Heart left ventricle (tissue), 16 donors: ENCODE measurements around the gene PSMD11. TPM values are rescaled to one million over a fixed set of nuclear protein-coding genes. Genes with fewer than 3 reads are reported as not detected.

ENCODE experiments used
- ATAC-seq, 4 donors: fragments of 200-7000 bp; cut with Tn5 transposase; one replicate each; pipeline ENCODE4 v1.9.1; 2020 to 2022; ENCODE audit warnings: moderate library complexity in 4 of 4, mild to moderate bottlenecking in 3 of 4, moderate number of reproducible peaks in 1 of 4
- DNase-seq, 5 donors: peaks; one replicate each; pipeline ENCODE4 v3.0.0-alpha.2; 2020
- H3K27ac ChIP-seq, 12 donors: fragments of 200-600 bp; sonication (generic) in 4 of 12; one replicate each; pipeline versions ENCODE4 v1.5.0 to v1.8.0; 2016 to 2022; ENCODE audit warnings: mild to moderate bottlenecking in 2 of 12
- H3K27me3 ChIP-seq, 9 donors: fragments of 200-600 bp; sonication (generic) in 2 of 9; one replicate each; pipeline versions ENCODE4 v1.5.1 to v1.8.0; 2016 to 2022; ENCODE audit warnings: mild to moderate bottlenecking in 3 of 9
- H3K36me3 ChIP-seq, 9 donors: fragments of 200-600 bp; sonication (generic) in 2 of 9; one replicate each; pipeline versions ENCODE4 v1.5.0 to v1.8.0; 2018 to 2022; ENCODE audit warnings: mild to moderate bottlenecking in 2 of 9
- H3K4me1 ChIP-seq, 12 donors: fragments of 200-600 bp; sonication (generic) in 4 of 12; one replicate each; pipeline versions ENCODE4 v1.5.0 to v1.8.0; 2016 to 2022; ENCODE audit warnings: mild to moderate bottlenecking in 3 of 12
- H3K4me3 ChIP-seq, 12 donors: fragments of 200-600 bp; sonication (generic) in 4 of 12; one replicate each; pipeline versions ENCODE4 v1.5.0 to v1.8.0; 2017 to 2022; ENCODE audit warnings: mild to moderate bottlenecking in 9 of 12, moderate library complexity in 4 of 12
- H3K9me3 ChIP-seq, 12 donors: fragments of 200-600 bp; sonication (generic) in 4 of 12; one replicate each; pipeline versions ENCODE4 v1.5.0 to v1.8.0; 2016 to 2022; ENCODE audit warnings: mild to moderate bottlenecking in 1 of 12
- CTCF ChIP-seq, 12 donors: fragments of 200-600 bp; sonication (generic) in 4 of 12; IDR thresholded peaks; one replicate each; pipeline versions ENCODE4 v1.5.0 to v1.8.0; 2018 to 2022; ENCODE audit warnings: antibody characterized with exemption in 12 of 12, mild to moderate bottlenecking in 5 of 12
- POLR2A ChIP-seq, 2 donors: fragments of 450-650 bp; IDR thresholded peaks; one replicate each; pipeline ENCODE4 v1.6.1; 2017; ENCODE audit warnings: antibody characterized with exemption in 2 of 2, mild to moderate bottlenecking in 2 of 2, moderate library complexity in 2 of 2
- WGBS, 4 donors: extraction: QIAGEN DNeasy Blood & Tissue Kit in 2 of 4; methylation state at CpG; one replicate each; pipeline versions ENCODE4 v1.1.5 to v1.1.7; 2013 to 2018; 5-methylcytosine and 5-hydroxymethylcytosine counted together
- intact Hi-C, 10 donors: fragments of 100-400 bp; cut with DNase I; formaldehyde crosslinking; loops; one replicate each; pipeline versions ENCODE4 v1.11.1 to v1.14.2; 2022
- polyA plus RNA-seq, 2 donors: library from polyadenylated mRNA; stranded (reverse); fragments of 200-250 nt; gene quantifications; one replicate each; pipeline ENCODE4 v1.2.3, GENCODE V29; 2013
- total RNA-seq, 9 donors: library from RNA; depleted of rRNA in 2 of 9; stranded (reverse); fragments of >200 nt in 2 of 9; fragmentation: NEBNext Ultra II Directional in 3 of 9; extraction: Animal tissue kit (Norgen Biotek cat#: 25700) in 3 of 9; gene quantifications; one replicate each; pipeline versions ENCODE4 v1.1.0 to v1.2.4, GENCODE V29; 2016 to 2023
- donor health status: ischemic (EF 13 %, LVEDD 7.1; RV severe dilation, severe dysfunction).
- donor health status: healthy with polysubstance abuse.
- donor health status: DM: no; HTN: yes; CAD: no.
- donor health status: DM: no; HTN: no; CAD: no.
- donor health status: ischemic (EF 25% LVEDD 6.9; RV normal size, moderate dysfunction).
- donor health status: ischemic (EF 25% LVEDD 5.7; RV mildly dilated, moderate dysfunction).
- donor health status: healthy.
- donor health status: DM: yes; HTN: yes; CAD: no.
- donor health status: ischemic (EF 35%, LVEDD 5.7; RV mildly dilated, moderate dysfunction).
- donor health status: nonischemic (EF 11% LVEDD 7.7; RV severe dilation, severe dysfunction).
- donor health status: DM: yes; HTN: yes; CAD: no.
- donor health status: PGD.
- donor health status: ischemic (EF 29% LVEDD 5.4; RV normal size, mild dysfunction).
- donor health status: nonischemic (EF 23%, LVEDD 6.1; RV moderate dilation, normal function).

Gene PSMD11
- total and polyA plus RNA-seq, 11 donors: 52.7 to 94.8 (median 72.8) TPM

DNA sequence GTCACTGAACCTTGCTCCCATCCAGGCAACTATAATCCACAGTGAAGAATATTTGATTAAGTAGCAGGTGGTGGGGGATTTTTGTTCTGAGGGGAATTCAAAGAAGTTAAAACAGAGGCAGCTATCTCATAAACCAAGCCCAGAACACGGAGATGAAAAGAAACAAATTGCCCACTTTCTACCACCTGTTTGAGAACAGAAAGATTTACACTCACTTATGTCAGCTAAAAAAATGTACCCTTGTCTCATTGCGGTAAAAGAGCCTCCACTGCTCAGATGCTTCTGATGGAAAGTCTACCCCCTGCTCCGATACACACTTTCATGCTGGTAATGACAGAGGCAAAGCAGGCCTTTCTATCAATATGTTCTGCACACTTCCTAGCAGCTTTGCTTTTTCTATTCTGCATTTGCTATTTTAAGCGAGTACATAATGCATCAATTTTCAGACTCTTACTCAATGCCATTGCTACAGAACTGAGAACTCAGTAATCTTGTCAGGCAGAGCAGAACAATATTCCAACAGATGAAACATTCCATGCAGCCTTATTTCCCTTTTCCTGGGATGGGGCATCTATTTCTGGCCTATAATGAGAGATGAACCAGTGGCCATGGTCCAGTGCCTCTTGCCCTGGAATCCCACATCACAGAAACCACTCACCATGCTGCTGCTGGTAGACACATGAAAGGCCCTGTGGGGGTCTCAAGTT is 71.5 kb downstream of the PSMD11 start:
- Histone ChIP-seq H3K9me3 (no peaks in the 10 kb centered on the region), H3K4me1 (peaks cover 3 to 40% (median 22%) of the 10 kb centered on the region in 12 donors), H3K27ac (peak overlapping the region in 3 of 12 donors; percentile 22 to 57 (median 41)), H3K36me3 (no peaks in the 10 kb centered on the region), H3K4me3 (no peak overlapping the region), H3K27me3 (peaks cover 0 to 4% (median 0%) of the 10 kb centered on the region in 9 donors)
- intact Hi-C loops: no loop called here
- DNase-seq: no peak
- WGBS, 4 donors: 89 to 94% (median 92%) methylated on average over 4 of the region's 4 CpGs
- peak; percentile 40 to 51 (median 43) for ATAC-seq
- TF ChIP-seq CTCF (IDR thresholded peaks at IDR 0.05) (no peak), POLR2A (IDR thresholded peaks at IDR 0.05) (no peak)

DNA sequence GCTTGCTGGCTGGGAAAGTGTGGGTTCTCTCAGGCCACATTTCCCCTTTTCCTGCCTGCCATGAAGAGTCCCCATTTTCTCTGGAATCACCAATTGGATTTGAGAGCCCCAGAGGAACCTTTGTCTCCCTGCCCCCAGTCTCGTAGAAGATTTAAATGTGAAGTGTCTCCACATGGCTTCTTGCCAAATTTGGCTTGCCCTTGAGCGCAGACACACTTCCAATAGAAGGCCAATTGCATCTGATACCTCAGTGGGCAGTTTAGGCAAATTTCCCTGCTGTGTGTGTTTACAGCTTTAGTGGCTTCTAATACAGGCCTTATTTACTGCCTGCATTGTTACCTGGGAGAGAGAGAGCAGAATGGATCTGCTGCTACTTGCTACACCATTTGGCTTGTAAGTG is 72.1 kb downstream of the PSMD11 start:
- TF ChIP-seq POLR2A (IDR thresholded peaks at IDR 0.05): no peak
- TF ChIP-seq CTCF (IDR thresholded peaks at IDR 0.05): no peak
- H3K27me3 ChIP-seq: peaks cover 0 to 4% (median 0%) of the 10 kb centered on the region in 9 donors
- peak overlapping the region in 3 of 12 donors; percentile 22 to 41 (median 37) for H3K27ac ChIP-seq
- intact Hi-C loops: no loop called here
- peaks cover 3 to 42% (median 22%) of the 10 kb centered on the region in 12 donors for H3K4me1 ChIP-seq
- 8 to 53% (median 17%) methylated on average over 2 of the region's 2 CpGs for WGBS, 4 donors
- no peaks in the 10 kb centered on the region for H3K36me3 ChIP-seq
- ATAC-seq (no peak), DNase-seq (no peak)
- no peaks in the 10 kb centered on the region for H3K9me3 ChIP-seq
- no peak overlapping the region for H3K4me3 ChIP-seq

GRCh38 chr17:32516940-32517701 is 72.8 kb downstream of the PSMD11 start:
- DNase-seq: no peak
- WGBS, 4 donors: 73 to 82% (median 79%) methylated on average over 12 of the region's 12 CpGs
- intact Hi-C loops: no loop called here
- no peaks in the 10 kb centered on the region for H3K36me3 ChIP-seq
- TF ChIP-seq POLR2A (IDR thresholded peaks at IDR 0.05) (no peak), CTCF (IDR thresholded peaks at IDR 0.05) (no peak)
- peaks cover 3 to 42% (median 22%) of the 10 kb centered on the region in 12 donors for H3K4me1 ChIP-seq
- no peak for ATAC-seq
- H3K9me3 ChIP-seq: no peaks in the 10 kb centered on the region
- H3K4me3 ChIP-seq: no peak overlapping the region
- H3K27me3 ChIP-seq: peaks cover 0 to 4% (median 0%) of the 10 kb centered on the region in 9 donors
- H3K27ac ChIP-seq: peak overlapping the region in 1 of 12 donors; percentile 41

DNA sequence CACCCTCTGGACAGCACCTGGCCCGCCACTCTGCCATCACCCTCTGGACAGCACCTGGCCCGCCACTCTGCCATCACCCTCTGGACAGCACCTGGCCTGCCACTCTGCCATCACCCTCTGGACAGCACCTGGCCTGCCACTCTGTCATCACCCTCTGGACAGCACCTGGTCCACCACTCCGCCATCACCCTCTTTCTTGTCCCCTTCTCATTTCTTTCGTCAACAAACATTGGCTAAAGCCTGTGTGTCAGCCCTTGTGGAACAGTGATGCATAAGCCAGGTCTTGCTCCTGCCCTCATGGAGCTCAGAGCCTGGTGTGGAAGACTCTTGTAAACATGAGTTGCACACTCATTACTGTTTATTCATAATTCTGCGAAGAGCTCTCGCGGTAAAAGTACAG is 73.7 kb downstream of the PSMD11 start:
- ATAC-seq: no peak
- Histone ChIP-seq H3K27me3 (peaks cover 0 to 4% (median 0%) of the 10 kb centered on the region in 9 donors), H3K9me3 (no peaks in the 10 kb centered on the region), H3K4me3 (no peak overlapping the region), H3K27ac (no peak overlapping the region), H3K36me3 (no peaks in the 10 kb centered on the region), H3K4me1 (peaks cover 3 to 42% (median 22%) of the 10 kb centered on the region in 12 donors)
- no peak for TF ChIP-seq CTCF (IDR thresholded peaks at IDR 0.05)
- TF ChIP-seq POLR2A (IDR thresholded peaks at IDR 0.05): no peak
- no peak for DNase-seq
- 90 to 97% (median 93%) methylated on average over 5 to 7 of the region's 7 CpGs for WGBS, 4 donors
- intact Hi-C loops: no loop called here
